Measurements from ENCODE around the gene CD79B.
"Not testable (repeated sequence)": the region's sequence is repeated elsewhere in the genome, so short reads cannot be mapped to it uniquely, and the experiment has no call there.

Gene CD79B

GRCh38 chr17:63894021-63894420 is 38.1 kb downstream of the CD79B start:
- H3K4me3 ChIP-seq (ENCODE audit: low read depth, low read length); DNase-seq (ENCODE audit: low read depth): not testable (repeated sequence)

- peak; percentile 33 for DNase-seq (ENCODE audit: low read depth)
- not testable (repeated sequence) for H3K4me3 ChIP-seq (ENCODE audit: low read depth, low read length)
- peak; percentile 39 for TF ChIP-seq CTCF (IDR thresholded peaks at IDR 0.05; ENCODE audit: low read depth, low read length)
These were observed 39.7 kb downstream of the CD79B start for GRCh38 chr17:63892316-63893037.

- H3K4me3 ChIP-seq (ENCODE audit: low read depth, low read length) = not testable (repeated sequence)
- peak; percentile 38 for DNase-seq (ENCODE audit: low read depth)
These were observed 42.9 kb downstream of the CD79B start for GRCh38 chr17:63889026-63889848.

GRCh38 chr17:63885119-63885518 is 47.0 kb downstream of the CD79B start:
- DNase-seq (ENCODE audit: low read depth); H3K4me3 ChIP-seq (ENCODE audit: low read depth, low read length): not testable (repeated sequence)

More at GRCh38 chr17:63889026-63889848, 42.9 kb downstream of the CD79B start:
- peak; percentile 15 for TF ChIP-seq CTCF (IDR thresholded peaks at IDR 0.05; ENCODE audit: low read depth, low read length)

- H3K4me3 ChIP-seq (ENCODE audit: low read depth, low read length); DNase-seq (ENCODE audit: low read depth): not testable (repeated sequence)
These were observed 49.5 kb downstream of the CD79B start for GRCh38 chr17:63882626-63883126.

- no peak within 1 kb of the TSS for H3K4me3 ChIP-seq (ENCODE audit: low read depth, low read length)
- peak; percentile 48 for DNase-seq (ENCODE audit: low read depth)
- peak; percentile 68 for TF ChIP-seq CTCF (IDR thresholded peaks at IDR 0.05; ENCODE audit: low read depth, low read length)
- no peak for TF ChIP-seq MYC (IDR thresholded peaks at IDR 0.05; ENCODE audit: low read depth, low read length)
These were observed 50.1 kb downstream of the CD79B start, which contains the start of gene GH2 for GRCh38 chr17:63881935-63882601. Gene GH2, minus strand, starts transcription at chr17:63881944. Its CDS starts 143 bp downstream, at chr17:63881801.

- not testable (repeated sequence) for H3K4me3 ChIP-seq (ENCODE audit: low read depth, low read length); DNase-seq (ENCODE audit: low read depth)
These were observed 50.8 kb downstream of the CD79B start for GRCh38 chr17:63881337-63881736.

- no peak for TF ChIP-seq MYC (IDR thresholded peaks at IDR 0.05; ENCODE audit: low read depth, low read length)
- TF ChIP-seq CTCF (IDR thresholded peaks at IDR 0.05; ENCODE audit: low read depth, low read length) = no peak
- no peak for TF ChIP-seq POLR2A (IDR thresholded peaks at IDR 0.05; ENCODE audit: extremely low read depth, insufficient read length)
- no peak for TF ChIP-seq MAX (IDR thresholded peaks at IDR 0.05; ENCODE audit: low read depth, low read length)
- H3K4me3 ChIP-seq (ENCODE audit: low read depth, low read length) = no peak overlapping the region
These were observed 51.4 kb downstream of the CD79B start for GRCh38 chr17:63880706-63881105.

More at GRCh38 chr17:63880706-63881105, 51.4 kb downstream of the CD79B start:
- DNase-seq (ENCODE audit: low read depth) = no peak

Data from NB4 (cell line).